Measurements from ENCODE around the gene C6orf58.
"Not testable (repeated sequence)": the region's sequence is repeated elsewhere in the genome, so short reads cannot be mapped to it uniquely, and the experiment has no call there.

Gene C6orf58

GRCh38 chr6:127593456-127593855 is 16.5 kb downstream of the C6orf58 start:
- not testable (repeated sequence) for DNase-seq

DNA sequence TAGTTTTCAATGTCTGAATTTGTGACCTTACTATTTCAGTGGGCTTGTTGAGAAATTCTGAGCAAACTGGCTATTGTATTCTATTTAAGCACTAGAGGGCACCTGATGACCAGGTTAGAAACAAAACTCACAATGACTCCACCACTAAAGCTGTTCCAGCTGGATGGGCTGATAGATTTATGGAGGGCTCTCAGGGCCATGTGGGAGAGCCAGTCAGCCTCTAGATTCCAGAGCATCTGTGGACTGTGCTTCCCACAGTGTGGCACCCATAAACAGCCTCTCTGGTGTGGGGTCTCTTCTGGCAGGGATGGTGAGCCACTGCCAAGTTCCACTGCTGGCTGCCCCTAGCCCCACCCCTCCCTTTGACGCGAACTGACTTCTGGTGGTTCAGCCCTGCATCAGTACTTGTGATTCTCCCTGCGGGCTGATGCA is 29.2 kb downstream of the C6orf58 start:
- peak; percentile 22 for DNase-seq

DNA sequence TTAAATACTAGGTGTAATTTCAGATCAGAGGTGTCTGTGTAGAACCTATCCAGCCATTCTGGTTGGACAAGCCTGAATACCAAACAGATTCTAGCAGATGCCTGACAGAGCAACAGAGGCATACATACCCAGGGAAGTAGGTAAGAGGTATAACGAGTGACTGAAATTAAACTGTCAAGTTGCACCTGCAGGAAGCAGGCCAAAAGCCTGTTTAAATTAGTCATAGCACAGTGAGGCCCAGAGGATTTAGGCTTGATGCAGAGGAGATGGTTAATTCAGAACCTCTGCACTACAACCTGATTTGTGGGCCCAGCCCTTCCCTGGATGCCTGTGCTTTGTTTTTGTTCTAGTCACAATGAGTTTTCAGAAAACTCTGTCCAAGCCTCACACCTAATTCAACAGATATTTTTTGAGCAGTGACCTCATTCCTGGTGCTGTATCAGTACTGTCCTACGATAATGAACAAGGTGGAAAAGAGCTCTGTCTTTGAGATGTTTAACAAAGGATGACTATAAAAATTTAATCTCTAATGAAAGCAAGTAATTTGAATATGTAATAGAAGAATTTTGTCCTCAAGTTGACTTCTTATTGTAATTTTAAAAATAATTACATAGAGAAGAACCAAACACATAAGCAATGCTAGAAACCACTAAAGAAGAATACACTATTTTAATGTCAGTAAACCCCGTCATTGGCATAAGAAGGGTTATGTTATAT is 31.7 kb downstream of the C6orf58 start:
- no peak for DNase-seq

- DNase-seq, result no peak
Observed at GRCh38 chr6:127618729-127619128, 41.8 kb downstream of the C6orf58 start.

- DNase-seq, result no peak
Observed at GRCh38 chr6:127630800-127631199, 53.8 kb downstream of the C6orf58 start.

DNA sequence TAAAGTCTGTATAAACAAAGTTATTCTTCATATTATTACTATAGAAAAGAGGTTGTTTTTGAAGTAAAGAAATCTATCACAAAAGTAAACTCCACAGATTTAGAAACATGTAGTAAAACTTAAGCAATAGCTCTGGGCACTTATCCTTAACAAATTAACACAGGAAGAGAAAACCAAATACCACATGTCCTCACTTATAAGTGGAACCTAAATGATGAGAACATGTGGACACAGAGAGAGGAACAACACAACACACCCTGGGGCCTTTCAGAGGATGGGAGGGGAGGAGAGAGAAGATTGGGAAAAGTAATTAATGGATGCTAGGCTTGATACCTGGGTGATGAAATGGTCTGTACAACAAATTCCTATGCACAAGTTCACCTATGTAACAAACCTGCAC is 57.2 kb downstream of the C6orf58 start:
- no peak for DNase-seq

- DNase-seq, result no peak
Observed at GRCh38 chr6:127635091-127635490, 58.1 kb downstream of the C6orf58 start.

DNA sequence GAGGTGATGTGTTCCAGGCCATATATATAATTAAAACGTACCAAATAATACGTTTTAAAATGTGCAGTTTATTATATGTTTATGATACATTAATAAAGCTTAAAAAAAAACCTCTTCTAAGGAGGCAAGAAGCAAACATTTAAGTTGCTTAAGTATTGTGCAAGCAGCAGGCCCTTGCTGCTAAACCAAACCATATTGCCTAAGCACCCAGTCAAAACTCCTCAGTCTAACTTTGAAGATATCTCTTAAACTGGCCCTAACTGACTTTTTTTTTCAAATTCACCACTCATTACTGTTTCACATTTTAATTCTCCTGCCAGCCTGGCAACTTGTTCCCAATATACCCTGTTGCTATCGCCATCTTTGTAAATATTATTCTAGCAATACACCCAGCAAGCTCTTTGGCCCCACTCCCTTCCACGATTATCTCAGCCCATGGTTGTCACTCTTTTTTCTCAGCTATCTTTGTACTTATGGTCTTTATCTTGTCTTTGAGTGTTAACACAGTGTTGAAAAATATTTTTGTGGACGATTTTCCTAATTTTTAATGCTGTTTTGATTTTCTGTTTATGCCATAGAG is 60.9 kb downstream of the C6orf58 start:
- no peak for DNase-seq
